GM21447 (cell line): ENCODE measurements around the gene UBE3B.

ENCODE experiments used
- ATAC-seq: cut with Tn5 transposase; IDR thresholded peaks from one replicate; pipeline ENCODE4 v1.9.1; 2021; ENCODE audit not compliant: unreplicated experiment

The UBE3B gene

DNA sequence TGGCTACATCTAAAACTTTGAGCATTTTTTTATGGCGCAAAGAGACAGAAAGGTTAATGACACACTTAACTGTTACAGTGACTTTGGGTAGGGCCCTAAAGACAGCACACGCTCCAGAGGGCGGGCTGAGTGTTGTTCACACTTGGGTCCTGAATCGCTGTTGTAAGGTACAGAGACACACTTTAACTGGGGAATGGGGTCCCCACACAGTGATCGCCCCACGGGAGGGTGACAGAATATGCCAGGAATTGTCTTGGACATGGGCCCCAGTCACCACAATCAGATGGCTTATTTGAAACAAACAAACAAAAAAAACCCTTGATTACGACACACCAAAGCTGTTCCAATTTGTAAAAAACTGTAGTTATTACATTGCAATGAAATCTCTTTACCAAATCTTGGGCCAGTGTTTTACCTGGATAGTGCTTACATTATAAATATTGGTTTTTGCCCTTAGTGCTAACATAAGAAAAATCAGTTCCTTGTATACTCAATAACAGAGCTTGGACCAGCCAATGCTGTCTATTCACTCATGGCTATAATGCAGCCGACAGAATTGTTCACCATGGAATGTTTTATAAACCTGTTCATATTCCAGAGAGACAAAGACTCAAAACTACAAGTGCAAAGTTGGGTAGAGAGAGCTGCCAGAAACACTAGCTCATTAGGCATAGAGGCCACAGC, 28.6 kb upstream of the UBE3B start:
- ATAC-seq = no peak

DNA sequence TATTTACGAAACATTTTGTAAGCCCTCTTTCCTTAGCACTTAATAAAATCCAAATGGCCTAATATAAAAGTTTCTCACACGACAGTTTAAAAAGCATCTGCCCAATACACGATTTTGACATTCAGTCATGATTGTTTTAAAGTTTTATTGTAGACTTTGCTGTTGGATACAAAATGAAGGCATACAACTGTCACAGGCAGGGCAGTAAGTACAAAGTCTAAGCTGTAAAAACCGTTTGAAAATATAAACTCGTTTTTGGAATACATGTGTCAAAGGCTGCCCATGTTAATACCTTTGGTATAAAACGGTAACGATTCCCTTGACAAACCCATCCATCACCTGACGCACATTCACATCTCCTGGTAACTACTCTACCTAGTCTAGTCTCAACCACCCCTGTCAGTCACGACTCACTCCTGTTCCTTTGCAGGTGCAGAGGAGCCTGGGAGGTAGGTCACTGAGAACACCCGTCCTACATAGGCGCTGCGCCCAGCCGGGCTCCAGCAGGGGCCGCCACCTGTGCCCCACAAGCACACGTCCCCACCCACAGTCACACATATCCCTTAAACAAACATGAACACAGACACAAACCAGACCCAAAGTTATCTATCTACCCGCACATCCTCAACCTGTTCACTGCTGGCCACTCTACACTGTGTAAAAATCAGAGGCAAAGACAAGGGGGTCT, 27.4 kb upstream of the UBE3B start:
- ATAC-seq = no peak

DNA sequence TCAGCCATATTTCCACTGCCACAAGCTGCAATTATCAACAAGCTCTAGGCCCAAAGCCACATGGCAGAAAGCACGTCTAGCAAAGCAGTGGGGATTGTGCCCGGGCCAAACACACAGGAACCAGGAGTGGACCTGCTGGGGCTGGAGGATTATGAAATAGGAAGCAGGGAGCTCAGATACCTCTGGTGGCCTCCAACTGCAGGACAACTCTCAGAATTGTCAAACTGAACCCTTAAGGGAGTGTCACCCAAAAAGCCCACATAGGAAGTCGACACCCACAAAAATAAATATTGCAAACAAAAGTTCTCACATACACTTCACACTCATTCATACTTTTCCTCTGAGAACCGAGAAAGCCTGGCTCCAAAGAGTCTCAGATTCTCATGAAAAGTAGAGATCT, 26.5 kb upstream of the UBE3B start:
- ATAC-seq = no peak

- ATAC-seq = no peak
Observed at GRCh38 chr12:109451400-109451799, 26.0 kb upstream of the UBE3B start.

DNA sequence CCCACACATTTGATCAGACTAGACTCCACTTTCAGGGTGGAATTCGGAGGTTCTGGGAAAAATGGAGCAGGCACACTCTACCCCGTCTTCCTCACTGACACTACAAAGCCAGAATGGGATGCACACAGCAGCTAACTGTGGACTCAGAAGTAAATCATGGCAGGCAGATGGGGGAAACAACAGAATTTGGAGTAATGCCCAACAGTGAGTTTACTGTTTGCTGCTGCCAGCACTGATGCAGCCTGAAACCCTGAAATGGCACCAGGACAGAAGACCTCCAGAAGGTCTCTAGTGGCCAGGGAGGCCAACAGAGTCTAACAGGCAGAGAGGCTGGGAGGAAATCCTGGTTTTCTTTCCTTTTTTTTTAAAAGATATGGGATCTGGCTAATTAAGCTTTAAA, 24.9 kb upstream of the UBE3B start:
- no peak for ATAC-seq

- no peak for ATAC-seq
Observed at GRCh38 chr12:109455706-109456105, 21.7 kb upstream of the UBE3B start.

DNA sequence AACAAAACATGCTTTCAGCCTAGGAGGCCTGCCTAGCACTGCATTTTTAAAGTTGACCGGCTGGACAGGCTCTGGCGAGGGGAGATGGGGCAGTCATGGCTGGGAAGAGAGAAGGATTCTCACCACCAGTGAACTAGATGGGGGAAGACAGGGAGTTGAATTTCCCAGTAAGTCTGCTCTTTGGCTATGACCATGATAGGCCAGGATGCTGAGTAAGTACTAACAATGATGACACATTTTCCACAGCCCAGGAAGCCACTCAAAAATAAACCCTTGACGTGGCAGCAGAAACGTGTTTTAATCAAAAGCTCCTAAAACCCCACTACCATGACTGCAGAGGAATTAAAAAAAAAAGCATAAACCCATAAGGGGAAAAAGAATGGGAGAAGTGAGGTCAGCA, 19.3 kb upstream of the UBE3B start:
- ATAC-seq = no peak

GRCh38 chr12:109458771-109459208, 18.6 kb upstream of the UBE3B start:
- no peak for ATAC-seq

DNA sequence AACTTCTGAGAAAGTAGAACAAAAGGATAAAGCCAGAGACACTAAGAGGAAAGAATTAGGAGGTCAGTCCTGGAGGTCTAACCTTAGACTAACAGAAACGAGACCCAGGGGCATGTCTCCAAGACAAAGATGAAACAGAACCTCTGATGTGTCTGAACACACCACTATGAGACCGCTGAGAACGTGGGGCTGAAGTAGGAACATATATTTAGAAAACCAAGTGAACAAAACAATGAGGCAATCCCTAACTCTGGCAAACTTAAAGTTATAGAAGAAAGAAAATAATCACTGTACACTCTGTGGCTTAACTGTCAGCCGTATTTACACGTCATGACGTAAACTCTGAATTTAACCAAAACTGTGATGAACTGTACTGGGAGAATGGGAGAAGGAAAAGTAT, 18.2 kb upstream of the UBE3B start:
- no peak for ATAC-seq

- ATAC-seq = no peak
Observed at GRCh38 chr12:109460538-109460937, 16.9 kb upstream of the UBE3B start.

GRCh38 chr12:109461049-109461845, 16.2 kb upstream of the UBE3B start:
- ATAC-seq = no peak

- no peak for ATAC-seq
Observed at GRCh38 chr12:109461846-109462756, 15.3 kb upstream of the UBE3B start.

- no peak for ATAC-seq
Observed at GRCh38 chr12:109462868-109463692, 14.4 kb upstream of the UBE3B start.

DNA sequence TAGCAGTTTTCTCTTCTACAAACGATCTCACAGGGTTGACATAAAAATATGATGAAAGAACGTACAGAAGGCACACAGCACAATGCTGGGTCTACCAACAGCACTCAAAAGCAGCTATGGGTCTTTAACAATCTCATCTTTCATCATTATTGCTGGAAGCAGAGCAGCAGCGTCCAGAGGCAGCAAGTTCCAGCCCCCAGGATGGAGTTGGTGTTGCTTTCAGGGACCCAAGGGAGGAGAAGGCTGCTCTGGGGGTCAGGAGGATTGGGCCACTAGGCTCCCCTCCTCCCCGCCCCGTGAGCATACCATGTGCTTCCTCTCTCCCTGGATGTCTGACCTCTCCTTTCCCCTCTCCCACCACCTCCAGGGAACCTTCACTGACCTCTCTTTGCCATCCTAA, 13.7 kb upstream of the UBE3B start:
- no peak for ATAC-seq

- ATAC-seq = no peak
Observed at GRCh38 chr12:109464642-109465351, 12.6 kb upstream of the UBE3B start.

- no peak for ATAC-seq
Observed at GRCh38 chr12:109466305-109466704, 11.1 kb upstream of the UBE3B start.

GRCh38 chr12:109466821-109467220, 10.6 kb upstream of the UBE3B start:
- ATAC-seq = no peak

DNA sequence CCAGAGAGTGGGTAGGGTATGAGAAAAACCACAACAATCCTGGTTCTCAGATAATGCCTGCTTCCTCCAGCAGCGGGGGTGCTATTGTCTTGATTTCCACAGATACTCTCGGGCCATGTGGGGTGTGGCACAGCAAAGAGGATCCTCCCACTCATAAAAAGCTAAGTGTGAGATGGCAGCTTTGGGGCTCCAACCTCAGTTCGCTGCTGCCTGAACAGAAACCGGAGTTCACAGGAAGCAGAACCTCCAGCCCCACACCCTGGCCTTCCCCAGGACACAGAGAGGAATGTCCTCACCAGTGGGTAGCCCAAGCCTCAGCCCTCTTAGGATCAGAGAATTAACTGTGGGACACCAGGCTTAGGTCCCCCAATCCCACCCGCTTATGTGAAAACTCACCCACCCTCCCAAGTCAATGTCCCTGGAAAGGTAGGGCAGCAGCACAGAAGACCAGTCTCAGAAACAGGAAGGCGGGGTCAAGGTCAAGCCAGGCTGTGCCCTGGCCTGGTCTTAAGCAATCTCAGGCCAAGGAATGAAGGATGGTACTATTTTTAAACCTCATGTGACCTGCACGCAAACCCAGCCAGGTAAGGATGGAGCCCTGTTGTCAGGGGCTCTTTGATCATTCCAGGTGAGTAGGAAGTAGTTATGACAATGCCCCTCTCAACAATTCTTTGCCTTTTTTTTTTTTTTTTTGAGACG, 9.3 kb upstream of the UBE3B start:
- ATAC-seq = no peak

- no peak for ATAC-seq
Observed at GRCh38 chr12:109469517-109469916, 7.9 kb upstream of the UBE3B start.
